Thyroid gland (tissue), 4 donors: ENCODE measurements around the gene RAB31.
"Not testable (repeated sequence)": the region's sequence is repeated elsewhere in the genome, so short reads cannot be mapped to it uniquely, and the experiment has no call there.

Source experiments
- CTCF ChIP-seq, 6 experiments: fragments of 200-600 bp in 3 of 6; fragments of 450-650 bp in 3 of 6; sonication (generic) in 3 of 6; IDR thresholded peaks; one replicate each; pipeline ENCODE4 v1.5.1; 2016 to 2019; ENCODE audit warnings: antibody characterized with exemption in 6 of 6, mild to moderate bottlenecking in 2 of 6, inconsistent platforms in 1 of 6, moderate library complexity in 1 of 6
- POLR2A ChIP-seq, 2 donors: fragments of 450-650 bp; IDR thresholded peaks; one replicate each; pipeline ENCODE4 v1.6.1; 2017; ENCODE audit warnings: antibody characterized with exemption in 2 of 2, mild to moderate bottlenecking in 2 of 2, moderate library complexity in 1 of 2

- not testable (repeated sequence) for TF ChIP-seq CTCF, POLR2A (IDR thresholded peaks at IDR 0.05)
Measured at GRCh38 chr18:9891515-9891914, 183.4 kb downstream of the RAB31 start.
